ENCODE measurements around the gene EIF4A2.

GRCh38 chr3:186798239-186798874 lies 15.0 kb downstream of the EIF4A2 start:
- TF ChIP-seq, protein P1, sequence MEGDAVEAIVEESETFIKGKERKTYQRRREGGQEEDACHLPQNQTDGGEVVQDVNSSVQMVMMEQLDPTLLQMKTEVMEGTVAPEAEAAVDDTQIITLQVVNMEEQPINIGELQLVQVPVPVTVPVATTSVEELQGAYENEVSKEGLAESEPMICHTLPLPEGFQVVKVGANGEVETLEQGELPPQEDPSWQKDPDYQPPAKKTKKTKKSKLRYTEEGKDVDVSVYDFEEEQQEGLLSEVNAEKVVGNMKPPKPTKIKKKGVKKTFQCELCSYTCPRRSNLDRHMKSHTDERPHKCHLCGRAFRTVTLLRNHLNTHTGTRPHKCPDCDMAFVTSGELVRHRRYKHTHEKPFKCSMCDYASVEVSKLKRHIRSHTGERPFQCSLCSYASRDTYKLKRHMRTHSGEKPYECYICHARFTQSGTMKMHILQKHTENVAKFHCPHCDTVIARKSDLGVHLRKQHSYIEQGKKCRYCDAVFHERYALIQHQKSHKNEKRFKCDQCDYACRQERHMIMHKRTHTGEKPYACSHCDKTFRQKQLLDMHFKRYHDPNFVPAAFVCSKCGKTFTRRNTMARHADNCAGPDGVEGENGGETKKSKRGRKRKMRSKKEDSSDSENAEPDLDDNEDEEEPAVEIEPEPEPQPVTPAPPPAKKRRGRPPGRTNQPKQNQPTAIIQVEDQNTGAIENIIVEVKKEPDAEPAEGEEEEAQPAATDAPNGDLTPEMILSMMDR (conservative IDR thresholded peaks at IDR 0.05; ENCODE audit: low read depth, low read length): no peak
- TF ChIP-seq EZH2 (IDR thresholded peaks at IDR 0.05; ENCODE audit: borderline replicate concordance, low read depth, low read length, poor library complexity, severe bottlenecking): no peak
